ENCODE measurements around the gene PGM5. TPM values are rescaled to one million over a fixed set of nuclear protein-coding genes. Genes with fewer than 3 reads are reported as not detected.

PGM5 gene
- total and polyA plus RNA-seq, 2 experiments from 2014 or later = not detected

DNA sequence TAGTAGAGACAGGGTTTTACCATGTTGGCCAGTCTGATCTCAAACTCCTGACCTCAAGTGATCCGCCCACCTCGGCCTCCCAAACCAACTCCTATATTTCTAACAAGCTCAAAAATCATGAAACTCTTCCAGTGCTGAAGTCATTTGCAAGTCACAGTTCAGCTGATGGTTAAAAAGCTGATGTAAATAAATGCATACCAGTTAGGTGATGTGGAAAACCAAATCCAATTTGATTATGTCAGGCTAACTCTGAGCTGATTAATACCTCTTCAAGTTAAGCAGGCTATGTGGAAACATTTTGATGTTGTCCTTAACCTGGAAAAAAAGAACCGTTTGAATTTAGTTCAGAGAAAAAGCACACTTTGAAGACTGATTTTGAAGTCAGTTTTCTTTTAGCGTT is 133.2 kb downstream of the PGM5 start:
- Histone ChIP-seq H4K20me1 (replicated peaks; ENCODE audit: insufficient read depth) (no peaks in the 10 kb centered on the region), H3K4me2 (no peak overlapping the region), H3K79me2 (replicated peaks; ENCODE audit: insufficient read depth) (no peaks in the 10 kb centered on the region), H3K27me3 (ENCODE audit: insufficient read depth) (peaks cover 50% of the 10 kb centered on the region; the same call in 1 of the 2 replicates), H3K4me3 (no peak overlapping the region), H2AFZ (no peak overlapping the region), H3K36me3 (ENCODE audit: insufficient read depth) (no peaks in the 10 kb centered on the region), H3K4me1 (ENCODE audit: insufficient read depth) (no peaks in the 10 kb centered on the region), H3K27ac (ENCODE audit: low read depth) (no peak overlapping the region), H3K9me2 (ENCODE audit: insufficient read depth) (no peaks in the 10 kb centered on the region), H3F3A (replicated peaks; ENCODE audit: low read depth) (no peaks in the 10 kb centered on the region)
- H3K4me3 Mint-ChIP-seq = no peak overlapping the region
- H3K4me1 Mint-ChIP-seq = no peaks in the 10 kb centered on the region
- DNase-seq (ENCODE audit: low spot score) (no peak), ATAC-seq (no peak)
- no peak overlapping the region for H3K27ac Mint-ChIP-seq
- no peak for TF ChIP-seq ZNF331 (CRISPR knock-in tag; IDR thresholded peaks at IDR 0.05; ENCODE audit: low read depth)
- H3K27me3 Mint-ChIP-seq (ENCODE audit: insufficient read depth, low read depth, poor library complexity) = peaks cover 6% of the 10 kb centered on the region
- no peaks in the 10 kb centered on the region for H3K36me3 Mint-ChIP-seq (ENCODE audit: low read depth)
- peaks cover 6% of the 10 kb centered on the region; the same call in 1 of the 3 replicates for H3K9me3 Mint-ChIP-seq

DNA sequence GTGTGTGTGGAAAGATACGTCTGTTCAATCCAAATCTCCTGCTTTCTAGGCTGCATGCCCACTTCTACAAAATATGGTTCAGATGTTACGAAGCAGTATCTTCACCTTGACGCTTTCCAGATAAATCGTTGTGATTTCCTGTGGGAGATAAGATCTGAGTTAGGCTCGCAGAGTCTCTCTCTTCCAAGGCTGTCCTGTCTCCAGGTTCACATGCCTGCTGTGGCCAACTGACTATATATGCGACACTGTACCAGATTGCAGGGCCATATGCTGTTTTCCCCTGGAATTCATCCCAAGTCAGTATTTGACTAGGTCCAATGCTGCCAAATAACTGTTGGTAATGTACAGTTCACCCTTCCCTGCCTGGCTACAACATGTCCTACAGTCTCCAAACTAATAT is 136.4 kb downstream of the PGM5 start:
- Histone ChIP-seq H3F3A (replicated peaks; ENCODE audit: low read depth) (no peaks in the 10 kb centered on the region), H3K4me1 (ENCODE audit: insufficient read depth) (no peaks in the 10 kb centered on the region), H3K27me3 (ENCODE audit: insufficient read depth) (peaks cover 74% of the 10 kb centered on the region), H3K79me2 (replicated peaks; ENCODE audit: insufficient read depth) (no peaks in the 10 kb centered on the region), H3K9me2 (ENCODE audit: insufficient read depth) (no peaks in the 10 kb centered on the region), H3K4me2 (no peak overlapping the region), H3K4me3 (no peak overlapping the region), H2AFZ (no peak overlapping the region), H3K36me3 (ENCODE audit: insufficient read depth) (no peaks in the 10 kb centered on the region), H3K27ac (ENCODE audit: low read depth) (no peak overlapping the region), H4K20me1 (replicated peaks; ENCODE audit: insufficient read depth) (no peaks in the 10 kb centered on the region)
- Mint-ChIP-seq H3K9me3 (no peaks in the 10 kb centered on the region), H3K36me3 (ENCODE audit: low read depth) (no peaks in the 10 kb centered on the region), H3K4me3 (no peak overlapping the region), H3K27ac (no peak overlapping the region), H3K4me1 (no peaks in the 10 kb centered on the region), H3K27me3 (ENCODE audit: insufficient read depth, low read depth, poor library complexity) (peaks cover 13% of the 10 kb centered on the region)
- DNase-seq (ENCODE audit: low spot score) = no peak
- ATAC-seq = no peak
- TF ChIP-seq NANOG (IDR thresholded peaks at IDR 0.05; ENCODE audit: borderline replicate concordance) = no peak
- TF ChIP-seq STAT1 (IDR thresholded peaks at IDR 0.05; ENCODE audit: unreplicated experiment) = no peak
- no peak for TF ChIP-seq ZNF114 (CRISPR knock-in tag; IDR thresholded peaks at IDR 0.05)
- TF ChIP-seq, protein P1, sequence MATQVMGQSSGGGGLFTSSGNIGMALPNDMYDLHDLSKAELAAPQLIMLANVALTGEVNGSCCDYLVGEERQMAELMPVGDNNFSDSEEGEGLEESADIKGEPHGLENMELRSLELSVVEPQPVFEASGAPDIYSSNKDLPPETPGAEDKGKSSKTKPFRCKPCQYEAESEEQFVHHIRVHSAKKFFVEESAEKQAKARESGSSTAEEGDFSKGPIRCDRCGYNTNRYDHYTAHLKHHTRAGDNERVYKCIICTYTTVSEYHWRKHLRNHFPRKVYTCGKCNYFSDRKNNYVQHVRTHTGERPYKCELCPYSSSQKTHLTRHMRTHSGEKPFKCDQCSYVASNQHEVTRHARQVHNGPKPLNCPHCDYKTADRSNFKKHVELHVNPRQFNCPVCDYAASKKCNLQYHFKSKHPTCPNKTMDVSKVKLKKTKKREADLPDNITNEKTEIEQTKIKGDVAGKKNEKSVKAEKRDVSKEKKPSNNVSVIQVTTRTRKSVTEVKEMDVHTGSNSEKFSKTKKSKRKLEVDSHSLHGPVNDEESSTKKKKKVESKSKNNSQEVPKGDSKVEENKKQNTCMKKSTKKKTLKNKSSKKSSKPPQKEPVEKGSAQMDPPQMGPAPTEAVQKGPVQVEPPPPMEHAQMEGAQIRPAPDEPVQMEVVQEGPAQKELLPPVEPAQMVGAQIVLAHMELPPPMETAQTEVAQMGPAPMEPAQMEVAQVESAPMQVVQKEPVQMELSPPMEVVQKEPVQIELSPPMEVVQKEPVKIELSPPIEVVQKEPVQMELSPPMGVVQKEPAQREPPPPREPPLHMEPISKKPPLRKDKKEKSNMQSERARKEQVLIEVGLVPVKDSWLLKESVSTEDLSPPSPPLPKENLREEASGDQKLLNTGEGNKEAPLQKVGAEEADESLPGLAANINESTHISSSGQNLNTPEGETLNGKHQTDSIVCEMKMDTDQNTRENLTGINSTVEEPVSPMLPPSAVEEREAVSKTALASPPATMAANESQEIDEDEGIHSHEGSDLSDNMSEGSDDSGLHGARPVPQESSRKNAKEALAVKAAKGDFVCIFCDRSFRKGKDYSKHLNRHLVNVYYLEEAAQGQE (IDR thresholded peaks at IDR 0.05; ENCODE audit: unreplicated experiment) = no peak
- TF ChIP-seq, protein P2, sequence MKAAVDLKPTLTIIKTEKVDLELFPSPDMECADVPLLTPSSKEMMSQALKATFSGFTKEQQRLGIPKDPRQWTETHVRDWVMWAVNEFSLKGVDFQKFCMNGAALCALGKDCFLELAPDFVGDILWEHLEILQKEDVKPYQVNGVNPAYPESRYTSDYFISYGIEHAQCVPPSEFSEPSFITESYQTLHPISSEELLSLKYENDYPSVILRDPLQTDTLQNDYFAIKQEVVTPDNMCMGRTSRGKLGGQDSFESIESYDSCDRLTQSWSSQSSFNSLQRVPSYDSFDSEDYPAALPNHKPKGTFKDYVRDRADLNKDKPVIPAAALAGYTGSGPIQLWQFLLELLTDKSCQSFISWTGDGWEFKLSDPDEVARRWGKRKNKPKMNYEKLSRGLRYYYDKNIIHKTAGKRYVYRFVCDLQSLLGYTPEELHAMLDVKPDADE (IDR thresholded peaks at IDR 0.05) = no peak
- no peak for TF ChIP-seq EZH2phosphoT487 (IDR thresholded peaks at IDR 0.05; ENCODE audit: unreplicated experiment)
- TF ChIP-seq CREB1 (CRISPR knock-in tag; IDR thresholded peaks at IDR 0.05; ENCODE audit: low read depth) = no peak
- no peak for TF ChIP-seq EZH2 (IDR thresholded peaks at IDR 0.05; ENCODE audit: low read depth, unreplicated experiment)
- no peak for TF ChIP-seq ZNF331 (CRISPR knock-in tag; IDR thresholded peaks at IDR 0.05; ENCODE audit: low read depth)
- no peak for TF ChIP-seq JUNB (IDR thresholded peaks at IDR 0.05; ENCODE audit: unreplicated experiment)
- TF ChIP-seq, protein P3, sequence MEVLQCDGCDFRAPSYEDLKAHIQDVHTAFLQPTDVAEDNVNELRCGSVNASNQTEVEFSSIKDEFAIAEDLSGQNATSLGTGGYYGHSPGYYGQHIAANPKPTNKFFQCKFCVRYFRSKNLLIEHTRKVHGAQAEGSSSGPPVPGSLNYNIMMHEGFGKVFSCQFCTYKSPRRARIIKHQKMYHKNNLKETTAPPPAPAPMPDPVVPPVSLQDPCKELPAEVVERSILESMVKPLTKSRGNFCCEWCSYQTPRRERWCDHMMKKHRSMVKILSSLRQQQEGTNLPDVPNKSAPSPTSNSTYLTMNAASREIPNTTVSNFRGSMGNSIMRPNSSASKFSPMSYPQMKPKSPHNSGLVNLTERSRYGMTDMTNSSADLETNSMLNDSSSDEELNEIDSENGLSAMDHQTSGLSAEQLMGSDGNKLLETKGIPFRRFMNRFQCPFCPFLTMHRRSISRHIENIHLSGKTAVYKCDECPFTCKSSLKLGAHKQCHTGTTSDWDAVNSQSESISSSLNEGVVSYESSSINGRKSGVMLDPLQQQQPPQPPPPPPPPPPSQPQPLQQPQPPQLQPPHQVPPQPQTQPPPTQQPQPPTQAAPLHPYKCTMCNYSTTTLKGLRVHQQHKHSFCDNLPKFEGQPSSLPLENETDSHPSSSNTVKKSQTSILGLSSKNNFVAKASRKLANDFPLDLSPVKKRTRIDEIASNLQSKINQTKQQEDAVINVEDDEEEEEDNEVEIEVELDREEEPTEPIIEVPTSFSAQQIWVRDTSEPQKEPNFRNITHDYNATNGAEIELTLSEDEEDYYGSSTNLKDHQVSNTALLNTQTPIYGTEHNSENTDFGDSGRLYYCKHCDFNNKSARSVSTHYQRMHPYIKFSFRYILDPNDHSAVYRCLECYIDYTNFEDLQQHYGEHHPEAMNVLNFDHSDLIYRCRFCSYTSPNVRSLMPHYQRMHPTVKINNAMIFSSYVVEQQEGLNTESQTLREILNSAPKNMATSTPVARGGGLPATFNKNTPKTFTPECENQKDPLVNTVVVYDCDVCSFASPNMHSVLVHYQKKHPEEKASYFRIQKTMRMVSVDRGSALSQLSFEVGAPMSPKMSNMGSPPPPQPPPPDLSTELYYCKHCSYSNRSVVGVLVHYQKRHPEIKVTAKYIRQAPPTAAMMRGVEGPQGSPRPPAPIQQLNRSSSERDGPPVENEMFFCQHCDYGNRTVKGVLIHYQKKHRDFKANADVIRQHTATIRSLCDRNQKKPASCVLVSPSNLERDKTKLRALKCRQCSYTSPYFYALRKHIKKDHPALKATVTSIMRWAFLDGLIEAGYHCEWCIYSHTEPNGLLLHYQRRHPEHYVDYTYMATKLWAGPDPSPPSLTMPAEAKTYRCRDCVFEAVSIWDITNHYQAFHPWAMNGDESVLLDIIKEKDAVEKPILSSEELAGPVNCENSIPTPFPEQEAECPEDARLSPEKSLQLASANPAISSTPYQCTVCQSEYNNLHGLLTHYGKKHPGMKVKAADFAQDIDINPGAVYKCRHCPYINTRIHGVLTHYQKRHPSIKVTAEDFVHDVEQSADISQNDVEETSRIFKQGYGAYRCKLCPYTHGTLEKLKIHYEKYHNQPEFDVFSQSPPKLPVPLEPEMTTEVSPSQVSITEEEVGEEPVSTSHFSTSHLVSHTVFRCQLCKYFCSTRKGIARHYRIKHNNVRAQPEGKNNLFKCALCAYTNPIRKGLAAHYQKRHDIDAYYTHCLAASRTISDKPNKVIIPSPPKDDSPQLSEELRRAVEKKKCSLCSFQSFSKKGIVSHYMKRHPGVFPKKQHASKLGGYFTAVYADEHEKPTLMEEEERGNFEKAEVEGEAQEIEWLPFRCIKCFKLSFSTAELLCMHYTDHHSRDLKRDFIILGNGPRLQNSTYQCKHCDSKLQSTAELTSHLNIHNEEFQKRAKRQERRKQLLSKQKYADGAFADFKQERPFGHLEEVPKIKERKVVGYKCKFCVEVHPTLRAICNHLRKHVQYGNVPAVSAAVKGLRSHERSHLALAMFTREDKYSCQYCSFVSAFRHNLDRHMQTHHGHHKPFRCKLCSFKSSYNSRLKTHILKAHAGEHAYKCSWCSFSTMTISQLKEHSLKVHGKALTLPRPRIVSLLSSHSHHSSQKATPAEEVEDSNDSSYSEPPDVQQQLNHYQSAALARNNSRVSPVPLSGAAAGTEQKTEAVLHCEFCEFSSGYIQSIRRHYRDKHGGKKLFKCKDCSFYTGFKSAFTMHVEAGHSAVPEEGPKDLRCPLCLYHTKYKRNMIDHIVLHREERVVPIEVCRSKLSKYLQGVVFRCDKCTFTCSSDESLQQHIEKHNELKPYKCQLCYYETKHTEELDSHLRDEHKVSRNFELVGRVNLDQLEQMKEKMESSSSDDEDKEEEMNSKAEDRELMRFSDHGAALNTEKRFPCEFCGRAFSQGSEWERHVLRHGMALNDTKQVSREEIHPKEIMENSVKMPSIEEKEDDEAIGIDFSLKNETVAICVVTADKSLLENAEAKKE (CRISPR knock-in tag; IDR thresholded peaks at IDR 0.05) = no peak
- no peak for TF ChIP-seq POLR2AphosphoS5 (IDR thresholded peaks at IDR 0.05; ENCODE audit: low read depth)

All from GM23338 (cell line).